A375 (cell line): ENCODE data around the gene RBM15. TPM values are rescaled to one million over a fixed set of nuclear protein-coding genes. Genes with fewer than 3 reads are reported as not detected.

ENCODE experiments used
- total RNA-seq: library from RNA; depleted of rRNA; stranded (reverse); fragments of >200 nt; shearing (Covaris generic); gene quantifications from 2 replicates; pipeline ENCODE4 v1.2.3, GENCODE V29; 2014; rRNA removed

RBM15 gene, protein sequence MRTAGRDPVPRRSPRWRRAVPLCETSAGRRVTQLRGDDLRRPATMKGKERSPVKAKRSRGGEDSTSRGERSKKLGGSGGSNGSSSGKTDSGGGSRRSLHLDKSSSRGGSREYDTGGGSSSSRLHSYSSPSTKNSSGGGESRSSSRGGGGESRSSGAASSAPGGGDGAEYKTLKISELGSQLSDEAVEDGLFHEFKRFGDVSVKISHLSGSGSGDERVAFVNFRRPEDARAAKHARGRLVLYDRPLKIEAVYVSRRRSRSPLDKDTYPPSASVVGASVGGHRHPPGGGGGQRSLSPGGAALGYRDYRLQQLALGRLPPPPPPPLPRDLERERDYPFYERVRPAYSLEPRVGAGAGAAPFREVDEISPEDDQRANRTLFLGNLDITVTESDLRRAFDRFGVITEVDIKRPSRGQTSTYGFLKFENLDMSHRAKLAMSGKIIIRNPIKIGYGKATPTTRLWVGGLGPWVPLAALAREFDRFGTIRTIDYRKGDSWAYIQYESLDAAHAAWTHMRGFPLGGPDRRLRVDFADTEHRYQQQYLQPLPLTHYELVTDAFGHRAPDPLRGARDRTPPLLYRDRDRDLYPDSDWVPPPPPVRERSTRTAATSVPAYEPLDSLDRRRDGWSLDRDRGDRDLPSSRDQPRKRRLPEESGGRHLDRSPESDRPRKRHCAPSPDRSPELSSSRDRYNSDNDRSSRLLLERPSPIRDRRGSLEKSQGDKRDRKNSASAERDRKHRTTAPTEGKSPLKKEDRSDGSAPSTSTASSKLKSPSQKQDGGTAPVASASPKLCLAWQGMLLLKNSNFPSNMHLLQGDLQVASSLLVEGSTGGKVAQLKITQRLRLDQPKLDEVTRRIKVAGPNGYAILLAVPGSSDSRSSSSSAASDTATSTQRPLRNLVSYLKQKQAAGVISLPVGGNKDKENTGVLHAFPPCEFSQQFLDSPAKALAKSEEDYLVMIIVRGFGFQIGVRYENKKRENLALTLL
- 62.0 and 62.6 TPM in 2 replicates for total RNA-seq

DNA sequence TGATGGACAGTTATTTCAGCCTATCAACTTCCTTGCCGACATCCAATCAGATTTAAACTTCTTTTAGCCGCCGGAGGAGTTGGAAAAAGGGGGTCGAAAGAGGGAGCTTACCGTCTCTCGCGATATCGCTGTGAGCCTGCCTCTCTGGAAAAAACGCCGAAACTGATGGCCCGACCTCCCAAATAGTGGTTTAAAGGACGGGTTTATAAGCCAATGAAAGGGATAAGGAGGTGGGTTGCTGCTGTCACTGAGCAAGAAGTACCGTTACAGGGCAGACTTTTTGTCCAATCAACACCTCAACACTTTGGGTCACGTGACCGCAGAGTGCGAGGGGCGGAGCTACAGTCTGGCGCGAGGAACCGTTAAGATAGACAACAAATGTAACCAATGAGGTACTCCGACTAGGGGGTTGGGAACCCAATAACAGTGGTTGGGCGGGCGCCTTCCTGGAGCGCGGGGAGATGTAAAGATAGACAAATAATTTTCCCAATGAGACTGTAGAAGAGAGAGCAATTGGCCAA is at the start of gene RBM15:
Gene RBM15 (plus strand): TSS at position 492 of the 521 bp plus-strand sequence. CDS start 29 bp downstream, at position 521.

DNA sequence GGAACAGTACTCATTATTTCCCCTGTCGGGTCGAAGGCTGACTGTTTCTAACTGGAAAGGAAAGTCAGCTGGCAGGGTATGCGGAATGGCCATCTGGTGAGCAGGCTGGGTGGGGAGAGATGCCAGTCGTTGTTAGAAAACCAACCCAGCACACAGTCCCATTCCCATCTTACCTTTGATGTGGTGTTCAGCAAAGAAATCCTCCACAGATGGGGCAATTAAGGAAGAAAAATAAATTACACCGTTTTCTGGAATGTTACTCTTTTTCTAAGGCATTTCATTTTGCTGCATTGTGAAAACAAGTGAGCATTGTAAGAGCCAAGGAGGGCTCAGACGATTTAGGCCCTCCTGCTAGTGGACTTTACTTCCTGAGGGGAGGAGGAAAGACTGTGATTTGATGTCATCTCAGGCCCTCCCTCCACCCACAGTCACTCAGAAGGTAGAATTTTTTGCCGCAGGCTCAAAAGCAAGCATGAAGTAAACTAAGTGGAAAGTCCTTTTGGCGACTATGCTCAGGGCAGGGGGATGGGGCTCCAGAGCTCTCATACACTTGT is 51.6 kb downstream of the RBM15 start, which contains the start of gene SLC16A4:
Gene SLC16A4 (minus strand): TSS at position 335 of the 554 bp plus-strand sequence. CDS start 1,703 bp downstream, outside the sequence.

Other genes starting within 250 kb of the RBM15 start
- 0.61 TPM in 1 of 2 replicates, not detected in the other for gene UBL4B, start 226.9 kb upstream of the RBM15 start, total RNA-seq
- 0.13 and 0.26 TPM in 2 replicates for gene SLC6A17, start 188.9 kb upstream of the RBM15 start, total RNA-seq
- 1.5 and 2.6 TPM in 2 replicates for gene KCNC4, start 129.1 kb upstream of the RBM15 start, total RNA-seq
- gene SLC16A4, start 51.6 kb downstream of the RBM15 start, total RNA-seq = 16.1 and 16.8 TPM in 2 replicates
- gene LAMTOR5, start 68.3 kb downstream of the RBM15 start, total RNA-seq = 131 and 141 TPM in 2 replicates
- not detected in 2 replicates for gene PROK1, start 111.8 kb downstream of the RBM15 start, total RNA-seq
- gene KCNA10, start 179.8 kb downstream of the RBM15 start, total RNA-seq = not detected in 2 replicates